Chondrocyte (in vitro differentiated cells): Measurements from ENCODE around the gene GALP. TPM values are rescaled to one million over a fixed set of nuclear protein-coding genes. Genes with fewer than 3 reads are reported as not detected.
"Not testable (repeated sequence)": the region's sequence is repeated elsewhere in the genome, so short reads cannot be mapped to it uniquely, and the experiment has no call there.

ENCODE experiments used
- DNase-seq: peaks from one replicate; pipeline ENCODE4 v3.0.0; 2021; ENCODE audit warnings: mixed read lengths, low spot score
- H3K27ac Mint-ChIP-seq: one replicate; pipeline ENCODE4 v1.8.0; 2021; ENCODE audit warnings: mild to moderate bottlenecking, moderate library complexity, mixed read lengths; ENCODE audit not compliant: unreplicated experiment
- H3K27me3 Mint-ChIP-seq: 2 replicates; pipeline ENCODE4 v1.8.0; 2021; ENCODE audit warnings: low read depth, mixed read lengths
- H3K36me3 Mint-ChIP-seq: 2 replicates; pipeline ENCODE4 v1.8.0; 2021; ENCODE audit warnings: low read depth, mixed read lengths
- H3K4me1 Mint-ChIP-seq: 2 replicates; pipeline ENCODE4 v1.8.0; 2021; ENCODE audit warnings: low read depth, mild to moderate bottlenecking, mixed read lengths
- H3K4me3 Mint-ChIP-seq: one replicate; pipeline ENCODE4 v1.8.0; 2021; ENCODE audit warnings: mild to moderate bottlenecking, moderate library complexity, mixed read lengths; ENCODE audit not compliant: unreplicated experiment
- H3K9me3 Mint-ChIP-seq: 2 replicates; pipeline ENCODE4 v1.8.0; 2021; ENCODE audit warnings: low read depth, mixed read lengths
- long read RNA-seq: library from polyadenylated mRNA; stranded (forward); transcript quantifications from one replicate; pipeline ENCODE4 v2.0.0, GENCODE V29; 2021
- total RNA-seq: library from RNA; stranded (reverse); gene quantifications from 3 replicates; pipeline ENCODE4 v1.2.1, GENCODE V29; 2021
- TF ChIP-seq, protein P1 (sequence below): fragments of 200-600 bp; sonication (generic); IDR thresholded peaks from 2 replicates; pipeline ENCODE4 v1.5.0; 2021; ENCODE audit warnings: antibody characterized with exemption, mild to moderate bottlenecking, moderate library complexity

Gene GALP
- not detected in 3 replicates for total RNA-seq
- long read RNA-seq = 0 reads

DNA sequence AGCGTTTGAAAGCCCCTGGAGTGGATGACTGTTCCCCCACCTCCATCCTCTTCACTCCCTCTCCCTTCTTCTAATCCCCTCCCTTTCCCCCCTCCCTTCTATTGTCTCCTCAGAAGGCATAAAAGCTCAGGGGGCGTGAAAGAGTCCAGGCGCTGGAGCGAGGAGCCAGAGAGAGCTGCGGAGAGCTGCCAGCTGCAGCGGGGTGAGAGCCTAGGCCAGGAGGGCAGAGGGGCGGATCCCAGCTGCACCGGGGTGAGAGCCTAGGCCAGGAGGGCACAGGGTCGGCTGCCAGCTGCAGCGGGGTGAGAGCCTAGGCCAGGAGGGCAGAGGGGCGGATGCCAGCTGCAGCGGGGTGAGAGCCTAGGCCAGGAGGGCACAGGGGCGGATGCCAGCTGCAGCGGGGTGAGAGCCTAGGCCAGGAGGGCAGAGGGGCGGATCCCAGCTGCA, at the start of gene GALP:
GALP (plus strand) TSS at position 148 of the 447 bp plus-strand sequence. CDS start 1,101 bp downstream, outside the sequence.
- DNase-seq, H3K36me3 Mint-ChIP-seq, H3K4me3 Mint-ChIP-seq, H3K4me1 Mint-ChIP-seq, H3K27ac Mint-ChIP-seq, H3K9me3 Mint-ChIP-seq: not testable (repeated sequence)
- H3K27me3 Mint-ChIP-seq = peaks cover 13% of the 10 kb centered on the region

DNA sequence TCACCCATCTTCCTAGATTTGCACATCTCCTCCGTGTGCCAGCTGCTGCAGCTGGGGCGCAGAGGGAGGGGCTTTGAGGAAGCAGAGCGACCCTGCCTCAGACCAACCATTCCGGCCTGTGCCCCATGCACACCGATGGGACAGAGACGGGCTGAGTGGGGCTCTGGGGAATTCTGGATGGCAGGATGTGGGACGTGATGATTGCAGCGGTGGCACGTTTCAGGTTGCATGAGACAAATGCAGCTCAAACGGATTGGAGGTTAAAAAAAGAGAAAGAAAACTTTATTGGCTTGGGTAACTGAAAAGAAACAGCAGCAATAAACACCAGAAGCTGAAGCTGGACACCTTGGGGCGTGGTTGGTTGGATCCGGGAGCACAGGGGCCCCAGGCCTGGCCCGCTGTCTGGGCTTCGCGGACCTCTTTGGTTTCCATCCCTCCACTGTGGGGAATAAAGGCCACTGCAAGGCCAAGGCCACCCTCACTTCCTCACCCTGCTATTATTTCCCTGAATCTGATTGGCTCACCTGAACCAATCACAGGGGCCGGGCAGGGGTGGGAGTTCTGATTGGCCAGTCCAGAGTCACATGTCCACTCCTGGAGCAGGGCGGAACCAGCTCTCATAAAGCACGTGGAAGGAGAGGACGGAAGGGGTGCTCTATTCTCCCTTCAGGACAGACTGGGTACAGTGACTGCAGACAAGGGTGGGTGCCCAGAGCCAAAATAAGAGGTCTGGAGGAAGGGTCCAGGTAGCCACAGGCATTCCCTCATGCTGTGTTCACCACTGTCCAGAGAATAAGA, 48.6 kb upstream of the GALP start:
- TF ChIP-seq, protein P1, sequence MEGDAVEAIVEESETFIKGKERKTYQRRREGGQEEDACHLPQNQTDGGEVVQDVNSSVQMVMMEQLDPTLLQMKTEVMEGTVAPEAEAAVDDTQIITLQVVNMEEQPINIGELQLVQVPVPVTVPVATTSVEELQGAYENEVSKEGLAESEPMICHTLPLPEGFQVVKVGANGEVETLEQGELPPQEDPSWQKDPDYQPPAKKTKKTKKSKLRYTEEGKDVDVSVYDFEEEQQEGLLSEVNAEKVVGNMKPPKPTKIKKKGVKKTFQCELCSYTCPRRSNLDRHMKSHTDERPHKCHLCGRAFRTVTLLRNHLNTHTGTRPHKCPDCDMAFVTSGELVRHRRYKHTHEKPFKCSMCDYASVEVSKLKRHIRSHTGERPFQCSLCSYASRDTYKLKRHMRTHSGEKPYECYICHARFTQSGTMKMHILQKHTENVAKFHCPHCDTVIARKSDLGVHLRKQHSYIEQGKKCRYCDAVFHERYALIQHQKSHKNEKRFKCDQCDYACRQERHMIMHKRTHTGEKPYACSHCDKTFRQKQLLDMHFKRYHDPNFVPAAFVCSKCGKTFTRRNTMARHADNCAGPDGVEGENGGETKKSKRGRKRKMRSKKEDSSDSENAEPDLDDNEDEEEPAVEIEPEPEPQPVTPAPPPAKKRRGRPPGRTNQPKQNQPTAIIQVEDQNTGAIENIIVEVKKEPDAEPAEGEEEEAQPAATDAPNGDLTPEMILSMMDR = no peak
- Mint-ChIP-seq H3K4me1 (peaks cover 5% of the 10 kb centered on the region), H3K4me3 (no peak overlapping the region), H3K36me3 (no peaks in the 10 kb centered on the region), H3K27ac (no peak overlapping the region), H3K9me3 (no peaks in the 10 kb centered on the region), H3K27me3 (no peaks in the 10 kb centered on the region)
- no peak for DNase-seq

GRCh38 chr19:56130006-56130405, 45.8 kb upstream of the GALP start:
- H3K4me1 Mint-ChIP-seq = peaks cover 18% of the 10 kb centered on the region
- H3K36me3 Mint-ChIP-seq = no peaks in the 10 kb centered on the region
- no peak for DNase-seq
- no peak overlapping the region for H3K27ac Mint-ChIP-seq
- no peaks in the 10 kb centered on the region for H3K9me3 Mint-ChIP-seq
- TF ChIP-seq, protein P1 = no peak
- no peaks in the 10 kb centered on the region for H3K27me3 Mint-ChIP-seq
- no peak overlapping the region for H3K4me3 Mint-ChIP-seq

DNA sequence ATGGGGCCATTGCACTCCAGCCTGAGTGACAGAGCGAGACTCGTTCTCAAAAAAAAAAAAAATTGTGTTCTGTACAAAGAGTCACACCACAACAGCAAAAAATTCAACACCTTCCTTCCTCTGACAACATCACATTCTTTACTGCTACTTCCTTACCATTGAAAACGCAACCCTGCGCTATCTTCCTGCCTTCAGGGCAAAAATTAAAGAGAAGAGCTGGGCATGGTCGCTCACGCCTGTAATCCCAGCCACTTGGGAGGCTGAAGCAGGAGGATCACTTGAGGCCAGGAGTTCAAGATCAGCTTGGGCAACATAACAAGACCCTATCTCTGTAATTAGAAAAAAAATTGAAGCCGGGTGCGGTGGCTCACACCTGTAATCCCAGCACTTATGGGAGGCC, 44.2 kb upstream of the GALP start:
- H3K36me3 Mint-ChIP-seq = no peaks in the 10 kb centered on the region
- TF ChIP-seq, protein P1 = no peak
- no peak overlapping the region for H3K27ac Mint-ChIP-seq
- H3K4me1 Mint-ChIP-seq = peaks cover 18% of the 10 kb centered on the region
- no peak for DNase-seq
- no peaks in the 10 kb centered on the region for H3K9me3 Mint-ChIP-seq
- H3K27me3 Mint-ChIP-seq = no peaks in the 10 kb centered on the region
- no peak overlapping the region for H3K4me3 Mint-ChIP-seq

GRCh38 chr19:56132316-56132822, 43.4 kb upstream of the GALP start:
- Mint-ChIP-seq H3K4me1 (peaks cover 18% of the 10 kb centered on the region), H3K36me3 (no peaks in the 10 kb centered on the region), H3K27ac (peak overlapping the region; percentile 82), H3K4me3 (peak overlapping the region; percentile 17), H3K9me3 (no peaks in the 10 kb centered on the region), H3K27me3 (no peaks in the 10 kb centered on the region)
- TF ChIP-seq, protein P1 = no peak
- DNase-seq = no peak
